ENCODE measurements around the gene ABCC8.

The ABCC8 gene

DNA sequence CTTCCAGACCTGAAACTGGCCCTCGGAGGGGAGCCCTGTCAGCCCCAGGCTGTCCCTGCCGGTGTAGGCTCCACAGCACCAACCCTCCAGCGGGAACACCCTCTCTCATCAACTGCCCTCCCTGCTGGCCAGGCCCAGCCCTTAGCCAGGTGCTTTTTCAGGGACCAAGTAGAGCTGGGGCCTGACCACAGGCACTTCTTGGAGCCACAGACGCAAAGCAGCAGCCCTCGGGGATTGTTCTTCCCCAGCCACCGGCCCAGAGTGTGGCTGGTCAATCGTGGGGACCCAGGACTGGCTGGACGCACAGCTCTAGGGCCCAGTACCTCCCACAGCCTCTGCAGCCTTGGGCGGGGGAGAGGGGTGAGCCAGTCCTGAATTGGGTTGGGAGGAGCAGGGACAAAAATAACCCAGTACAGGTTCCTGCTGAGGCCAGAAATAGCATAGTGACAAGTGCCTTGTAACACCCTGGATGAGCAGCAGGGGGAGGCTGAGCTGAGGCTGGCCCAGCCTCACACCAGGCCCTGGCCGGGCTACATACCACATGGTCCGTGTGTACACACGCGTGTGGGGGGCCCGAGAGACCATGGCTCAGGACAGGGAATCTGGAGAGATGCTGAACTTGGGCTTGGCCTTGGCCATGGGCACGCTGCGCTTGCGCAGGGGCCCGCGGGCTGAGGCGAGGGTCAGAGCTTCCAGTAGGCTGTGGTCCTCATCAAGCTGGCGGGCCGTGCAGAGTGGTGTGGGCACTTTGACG lies 90.1 kb downstream of the ABCC8 start:
- DNase-seq (ENCODE audit: low read depth): no peak

DNA sequence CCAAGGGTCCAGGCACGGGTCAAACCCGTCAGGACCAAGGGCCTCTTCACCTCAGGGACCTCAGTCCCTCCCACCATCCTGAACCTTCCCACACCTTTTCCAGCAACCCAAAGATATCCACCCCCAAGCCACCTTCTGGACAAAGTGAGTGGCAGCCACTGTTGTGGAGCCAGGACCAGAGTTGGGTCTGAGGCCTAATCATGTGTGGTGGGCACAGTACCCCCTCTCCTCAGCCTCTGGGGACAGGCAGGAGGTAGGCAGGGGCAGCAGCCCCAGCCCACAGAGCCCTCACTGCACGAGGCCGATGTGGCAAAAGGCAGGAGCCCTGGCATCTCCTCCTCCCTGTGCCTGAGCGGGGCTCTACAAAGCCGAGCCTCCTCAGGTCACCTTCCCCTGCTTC lies 90.7 kb downstream of the ABCC8 start:
- no peak for DNase-seq (ENCODE audit: low read depth)

DNA sequence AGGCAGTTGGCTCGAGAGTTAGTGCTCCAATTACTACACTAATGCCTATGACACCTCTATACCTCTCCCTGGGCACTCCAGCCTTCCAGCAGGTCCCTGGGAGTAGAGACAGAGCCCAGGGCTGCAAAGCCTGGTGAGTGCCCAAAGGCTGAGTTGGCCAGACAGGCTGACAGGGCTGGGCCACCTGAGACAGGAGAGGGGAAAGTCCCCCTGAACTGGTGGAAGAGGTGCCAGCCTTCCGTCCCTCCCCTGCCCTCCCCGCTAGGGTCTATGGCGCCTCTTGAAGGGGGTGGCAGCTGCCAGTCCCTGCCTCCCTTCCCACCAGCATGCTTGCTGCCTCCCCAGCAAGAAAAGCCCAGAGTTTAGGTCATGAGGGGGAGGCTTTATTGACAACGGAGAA lies 91.2 kb downstream of the ABCC8 start:
- no peak for DNase-seq (ENCODE audit: low read depth)

DNA sequence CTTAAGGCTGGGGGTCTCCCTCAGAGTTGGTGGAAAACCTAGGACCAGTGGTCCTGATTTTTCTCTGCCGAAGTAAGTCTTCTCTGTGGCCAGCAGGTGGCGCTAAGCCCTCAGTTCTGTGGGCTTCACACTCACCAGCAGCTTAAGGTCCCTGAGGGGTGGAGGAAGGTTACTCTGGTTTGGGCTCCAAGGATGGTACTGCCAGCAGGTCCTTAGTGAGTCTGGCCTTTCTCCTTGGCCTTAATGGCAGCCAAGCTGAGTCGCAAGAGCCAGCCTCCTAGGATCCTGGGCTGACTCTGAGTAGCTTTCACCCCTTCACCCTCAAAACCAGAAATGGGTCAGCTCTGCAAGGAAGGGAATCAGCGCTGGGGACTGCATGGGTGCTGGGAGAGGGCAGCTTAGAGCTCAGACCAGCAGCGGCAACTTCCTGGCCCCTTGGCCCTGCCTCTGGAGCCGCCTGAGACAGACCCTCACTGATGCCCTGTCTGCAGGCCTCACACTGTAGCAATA lies 92.6 kb downstream of the ABCC8 start:
- DNase-seq (ENCODE audit: low read depth): peak; percentile 64

DNA sequence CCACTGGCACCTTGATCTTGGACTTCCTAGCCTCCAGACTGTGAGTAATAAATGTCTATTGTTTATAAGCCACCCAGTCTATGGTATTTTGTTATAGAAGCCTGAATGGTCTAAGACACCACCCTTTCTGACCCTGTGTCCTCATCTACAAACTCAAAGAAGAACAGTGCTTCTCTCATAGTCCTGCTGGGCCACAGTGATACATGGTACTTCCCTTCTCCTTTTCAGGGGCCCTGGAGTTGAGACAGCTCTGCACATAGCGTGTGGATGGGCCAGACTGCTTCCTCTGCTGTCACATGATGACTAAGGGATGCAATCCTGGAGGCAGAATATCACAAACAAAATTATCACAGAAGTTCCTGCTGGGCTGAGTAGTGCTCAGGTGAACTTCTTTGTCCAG lies 93.2 kb downstream of the ABCC8 start:
- no peak for DNase-seq (ENCODE audit: low read depth)

DNA sequence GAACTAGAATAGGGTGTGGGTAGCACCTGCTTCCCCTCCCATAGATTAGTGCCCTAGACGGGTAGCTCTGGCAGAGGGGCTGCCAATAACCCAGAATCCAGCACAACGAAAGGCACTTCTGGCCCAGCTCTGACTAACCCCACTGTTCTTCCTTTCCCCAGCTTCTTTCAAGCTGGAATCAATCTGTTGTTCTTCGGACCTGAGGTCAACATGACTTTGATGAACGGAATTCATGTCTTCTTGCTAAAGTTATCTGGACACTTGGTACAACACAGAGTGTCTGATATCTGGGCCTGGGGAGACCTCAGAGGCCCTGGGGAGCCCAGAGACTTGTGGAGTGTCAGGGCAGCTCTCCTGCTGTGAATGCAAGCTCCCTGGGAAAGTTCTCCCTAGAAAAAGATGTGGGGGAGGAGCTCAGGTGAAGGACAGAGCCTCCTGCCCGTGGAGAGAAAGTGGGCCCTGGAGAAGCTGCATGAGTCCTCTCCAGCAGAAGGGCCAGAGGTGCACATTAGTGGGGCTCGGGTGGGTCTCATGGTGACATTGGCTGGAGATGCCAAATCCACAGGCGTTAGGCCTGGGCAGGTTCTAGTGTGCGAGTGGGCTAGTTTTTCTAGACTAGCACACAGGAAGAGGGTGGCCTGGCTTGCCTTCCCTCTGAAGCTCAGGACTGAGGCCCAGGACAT lies 94.5 kb downstream of the ABCC8 start:
- no peak for DNase-seq (ENCODE audit: low read depth)

DNA sequence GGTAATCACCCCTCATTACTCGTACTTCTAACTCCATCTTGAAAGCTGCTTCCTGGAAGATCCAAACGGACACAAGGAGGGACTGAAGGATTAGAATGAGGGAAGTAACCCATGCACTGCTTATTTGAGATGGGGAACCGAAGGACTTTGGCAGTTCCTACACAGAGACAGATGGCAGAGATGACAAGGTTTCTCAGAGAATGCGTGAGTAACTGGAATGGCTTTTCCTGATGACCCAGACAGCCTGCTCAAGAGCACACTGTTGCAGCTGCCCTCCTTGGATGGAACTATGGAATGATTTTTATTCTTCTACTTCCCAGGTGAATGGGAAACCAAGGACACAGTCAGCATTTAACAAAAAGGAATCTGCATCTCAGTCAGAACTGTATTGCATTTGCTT lies 95.5 kb downstream of the ABCC8 start:
- DNase-seq (ENCODE audit: low read depth): no peak

DNA sequence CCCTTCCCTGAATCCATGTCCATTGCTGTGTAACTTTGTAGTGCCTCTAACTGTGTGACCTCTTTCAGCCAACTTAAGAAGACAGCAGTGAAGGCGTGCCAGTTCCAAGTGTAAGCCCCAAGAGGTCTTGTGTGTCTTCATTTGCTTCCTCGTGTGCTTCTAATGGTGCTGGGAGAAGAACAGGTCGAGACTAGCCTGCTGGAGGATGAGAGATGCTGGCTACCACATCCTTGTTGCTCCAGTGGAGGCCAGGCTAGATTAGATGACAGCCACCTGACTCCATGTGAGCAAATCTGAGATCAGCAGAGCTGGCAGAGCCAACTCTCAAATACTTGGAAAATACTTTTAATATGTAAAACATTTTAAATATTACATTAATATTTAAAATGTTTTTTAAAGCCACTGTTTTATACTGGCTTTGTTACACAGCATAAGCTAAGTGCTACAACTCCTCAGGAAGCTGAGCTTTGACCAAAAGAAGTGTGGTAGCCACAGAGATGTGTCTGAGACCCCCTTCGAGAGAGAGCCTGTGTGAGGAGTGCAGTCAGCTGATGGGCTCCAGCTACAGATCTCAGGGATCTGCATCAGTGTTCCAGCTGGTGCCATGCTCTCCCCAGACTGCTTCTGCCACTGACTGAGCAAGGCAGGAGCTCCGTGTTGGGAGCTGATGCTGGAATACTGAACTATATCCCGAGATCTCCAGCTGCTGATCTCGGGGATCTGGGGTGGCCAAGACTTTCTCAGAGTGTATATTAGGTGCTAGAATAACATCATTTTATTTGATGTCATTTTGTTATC lies 97.1 kb downstream of the ABCC8 start:
- DNase-seq (ENCODE audit: low read depth): no peak

DNA sequence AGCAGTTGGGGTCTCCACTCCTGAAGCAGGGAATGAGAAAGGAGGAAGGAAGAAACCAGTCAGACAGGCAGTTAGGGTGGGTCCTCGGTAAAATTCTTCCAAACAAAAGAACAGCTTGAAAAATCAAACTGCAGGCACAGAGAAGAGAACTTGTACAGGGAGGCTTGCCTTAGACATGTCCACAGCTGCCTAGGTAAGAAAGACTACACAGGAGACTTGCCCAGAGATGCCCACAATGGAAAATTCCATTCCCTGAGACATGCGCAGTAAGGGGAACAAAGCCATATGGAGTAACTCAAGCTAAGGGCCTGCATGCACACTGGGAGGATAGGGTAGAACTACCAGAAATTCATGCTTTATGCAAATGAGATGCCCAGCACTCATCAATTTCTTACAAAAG lies 98.0 kb downstream of the ABCC8 start:
- no peak for DNase-seq (ENCODE audit: low read depth)

DNA sequence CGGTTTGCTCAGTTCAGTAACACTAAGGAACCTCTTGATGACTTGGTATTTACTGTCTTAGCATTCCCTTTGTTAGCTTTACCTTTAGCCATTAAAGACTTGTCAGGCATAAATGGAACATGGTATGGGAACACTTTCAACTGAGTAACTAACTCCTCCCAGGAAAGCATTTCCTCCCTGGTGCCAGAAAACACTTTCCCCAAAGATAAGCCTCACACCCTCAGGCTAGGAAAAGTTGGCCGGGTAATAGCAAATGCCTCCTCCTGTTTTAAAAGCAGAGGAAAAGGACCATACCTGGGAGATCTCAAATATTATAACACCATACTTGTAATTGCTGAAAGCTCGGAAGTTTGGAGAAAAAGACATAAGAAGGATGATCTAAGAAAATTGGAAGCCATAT lies 100.2 kb downstream of the ABCC8 start:
- DNase-seq (ENCODE audit: low read depth): no peak

DNA sequence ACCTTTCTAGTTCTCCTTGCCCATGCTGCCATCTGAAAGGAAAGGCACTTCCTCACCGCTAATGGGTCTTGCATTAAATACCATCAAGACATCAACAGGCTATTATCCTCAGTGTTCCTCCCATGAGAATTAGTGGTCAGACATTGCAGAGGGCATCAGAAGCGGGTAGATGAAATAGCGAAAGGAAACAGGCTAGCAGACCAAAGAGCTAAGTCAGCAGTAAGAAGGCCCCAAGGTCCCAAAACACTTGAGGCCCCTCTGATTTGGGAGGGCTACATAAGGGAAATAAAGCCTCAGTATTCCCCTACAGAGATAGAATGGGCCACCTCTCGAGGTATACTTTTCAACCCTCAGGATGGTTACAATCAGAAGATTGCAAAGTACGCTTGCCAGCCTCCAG lies 101.1 kb downstream of the ABCC8 start:
- no peak for DNase-seq (ENCODE audit: low read depth)

DNA sequence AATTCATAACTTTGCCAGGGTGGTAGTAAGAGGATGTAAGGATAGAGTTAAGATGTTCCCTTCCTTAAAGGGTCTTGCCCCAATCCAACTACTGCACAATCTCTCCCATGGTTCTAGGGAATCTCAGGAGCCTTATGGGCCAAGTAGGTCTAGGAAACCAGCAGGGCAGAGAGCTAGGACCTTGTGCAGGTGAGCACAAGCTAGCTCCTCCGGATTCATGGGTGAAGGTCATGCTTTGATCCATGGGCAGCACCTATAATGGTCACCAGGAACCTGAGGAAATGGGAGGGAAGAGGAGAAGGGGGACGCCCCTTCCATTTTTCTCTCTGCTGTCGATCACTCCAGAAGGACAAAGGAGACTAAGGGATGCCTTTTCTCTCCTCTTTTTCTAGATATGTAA lies 105.0 kb downstream of the ABCC8 start:
- DNase-seq (ENCODE audit: low read depth): no peak

DNA sequence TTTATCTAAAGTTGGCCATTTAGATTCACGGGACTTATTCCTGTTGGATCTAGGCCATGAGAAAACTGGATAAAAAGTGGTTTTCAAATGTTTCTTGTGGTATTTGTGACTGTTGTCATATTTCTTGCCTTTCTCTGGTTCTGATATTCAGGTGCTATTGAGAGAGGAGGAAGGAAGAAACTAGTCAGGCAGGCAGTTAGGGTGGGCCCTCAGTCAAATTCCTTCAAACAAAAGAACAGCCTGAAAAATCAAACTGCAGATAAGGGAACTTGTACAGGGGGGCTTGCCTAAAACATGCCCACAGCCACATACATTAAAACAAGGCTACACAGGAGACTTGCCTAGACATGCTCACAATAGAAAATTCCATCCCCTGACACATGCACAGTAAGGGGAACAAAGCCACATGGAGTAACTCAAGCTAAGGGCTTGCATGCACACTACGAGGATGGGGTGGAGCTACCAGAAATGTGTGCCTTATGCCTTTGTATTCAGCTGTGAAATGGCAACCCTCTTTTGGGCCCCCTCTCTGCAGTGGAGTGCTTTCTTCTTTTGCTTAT lies 106.9 kb downstream of the ABCC8 start:
- no peak for DNase-seq (ENCODE audit: low read depth)

DNA sequence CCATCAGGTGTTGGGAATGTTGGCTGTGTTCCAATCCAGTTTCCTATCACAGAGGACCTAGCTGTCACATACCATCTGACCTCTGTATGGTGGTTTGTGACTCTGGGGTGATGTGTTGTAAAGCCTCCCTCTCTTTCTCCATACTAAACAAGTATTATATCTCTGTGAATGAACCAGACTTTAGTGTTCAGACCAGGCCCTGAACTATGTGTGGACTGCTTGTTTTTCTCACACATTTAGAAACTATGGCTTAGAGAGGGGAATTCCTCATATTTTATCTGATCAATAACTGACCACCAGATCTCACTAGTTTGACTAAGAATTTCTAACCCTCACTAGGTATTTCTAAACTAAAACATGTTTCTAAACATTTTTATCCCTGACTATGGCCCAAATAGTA lies 107.6 kb downstream of the ABCC8 start:
- no peak for DNase-seq (ENCODE audit: low read depth)

DNA sequence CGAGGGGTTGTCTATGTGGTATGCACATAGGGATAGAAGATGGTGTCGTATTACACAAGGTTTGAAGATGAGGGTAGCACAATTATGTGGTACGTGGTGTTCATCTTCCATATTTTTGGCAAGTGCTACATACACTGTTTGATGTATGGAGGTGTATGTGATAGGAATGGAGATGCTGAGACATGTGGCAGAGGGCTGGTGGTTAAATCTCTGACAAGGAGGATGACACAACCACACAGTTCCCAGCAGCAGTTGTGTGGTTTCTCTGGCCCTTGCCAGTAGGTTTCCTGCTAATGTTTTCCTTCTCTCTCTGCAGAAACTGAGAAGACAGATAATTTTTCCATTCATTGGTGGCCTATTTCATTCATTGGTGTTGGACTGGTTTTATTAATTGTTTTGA lies 108.1 kb downstream of the ABCC8 start:
- DNase-seq (ENCODE audit: low read depth): no peak

DNA sequence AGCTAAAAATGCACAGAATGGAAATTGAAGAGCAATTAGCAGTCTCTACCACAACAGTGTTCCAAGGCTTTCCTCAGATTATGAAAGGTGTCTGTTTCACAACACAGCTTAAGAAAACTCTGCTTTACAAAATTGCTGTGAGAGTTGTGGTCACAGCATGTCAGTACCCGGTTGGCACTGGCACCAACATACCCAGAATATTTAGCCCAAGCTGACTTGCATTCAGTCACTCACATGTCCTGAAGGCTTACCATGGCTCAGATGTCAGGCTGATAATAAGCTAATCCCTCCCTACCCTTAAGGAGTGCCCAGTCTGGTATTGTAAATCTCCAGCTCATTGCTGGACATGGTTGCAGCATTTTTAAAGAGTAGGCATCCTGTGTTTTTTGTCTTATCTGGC lies 110.2 kb downstream of the ABCC8 start:
- no peak for DNase-seq (ENCODE audit: low read depth)

DNA sequence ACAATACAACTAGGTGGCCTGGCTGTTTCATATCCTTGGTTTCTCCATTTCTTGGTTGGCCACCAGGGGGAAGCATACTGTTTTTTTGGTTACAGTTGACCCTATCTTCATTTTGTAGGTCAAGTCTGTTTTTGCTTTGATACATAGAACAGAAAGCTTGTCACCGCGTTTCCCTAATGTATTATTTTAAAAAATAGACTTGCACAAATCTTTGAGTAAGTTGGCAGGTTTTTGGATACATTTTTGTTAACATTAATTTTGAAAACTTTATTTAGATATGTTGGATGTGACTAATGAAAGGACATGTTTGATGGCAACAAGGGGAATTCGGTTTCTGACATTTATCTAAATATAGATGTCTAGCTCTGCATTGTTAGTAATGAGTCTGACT lies 122.0 kb downstream of the ABCC8 start:
- peak; percentile 38 for DNase-seq (ENCODE audit: low read depth)

DNA sequence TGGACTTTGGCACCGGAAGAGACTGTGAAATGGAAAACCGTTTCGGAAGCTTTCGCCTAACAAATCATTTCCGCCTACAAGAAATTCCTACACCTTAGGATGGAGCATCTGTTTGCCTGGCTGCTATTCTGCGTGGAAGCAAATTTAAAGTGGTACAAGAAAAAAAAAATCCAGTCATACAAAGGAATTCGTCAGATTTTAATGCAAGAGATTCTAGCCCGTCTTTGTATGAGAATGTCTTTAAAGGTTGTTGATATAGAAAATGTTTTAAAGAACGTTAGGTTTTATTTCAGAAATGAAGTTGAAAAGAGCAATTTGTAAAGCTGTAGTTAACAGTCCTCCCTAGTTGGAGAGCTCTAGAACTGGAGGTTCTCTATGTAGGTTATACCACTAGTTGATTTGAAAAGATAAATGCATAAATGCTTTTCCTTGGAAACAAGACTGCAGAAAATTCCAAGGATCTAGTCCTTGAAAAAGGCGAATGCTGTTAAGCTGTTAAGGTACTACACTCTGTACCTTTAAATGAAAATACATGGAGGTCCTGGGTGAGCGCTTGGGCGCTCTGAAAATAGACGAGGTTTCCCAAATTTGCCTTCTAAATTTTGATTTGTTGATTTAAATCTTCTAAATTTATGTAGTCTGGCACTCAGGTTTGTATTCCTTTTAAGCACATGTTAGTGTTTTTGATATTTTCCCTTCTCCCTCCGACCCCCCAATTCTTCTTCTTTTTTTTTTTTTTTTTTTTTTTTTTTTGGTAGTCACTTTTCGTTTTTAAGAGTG lies 122.6 kb downstream of the ABCC8 start:
- DNase-seq (ENCODE audit: low read depth): no peak

DNA sequence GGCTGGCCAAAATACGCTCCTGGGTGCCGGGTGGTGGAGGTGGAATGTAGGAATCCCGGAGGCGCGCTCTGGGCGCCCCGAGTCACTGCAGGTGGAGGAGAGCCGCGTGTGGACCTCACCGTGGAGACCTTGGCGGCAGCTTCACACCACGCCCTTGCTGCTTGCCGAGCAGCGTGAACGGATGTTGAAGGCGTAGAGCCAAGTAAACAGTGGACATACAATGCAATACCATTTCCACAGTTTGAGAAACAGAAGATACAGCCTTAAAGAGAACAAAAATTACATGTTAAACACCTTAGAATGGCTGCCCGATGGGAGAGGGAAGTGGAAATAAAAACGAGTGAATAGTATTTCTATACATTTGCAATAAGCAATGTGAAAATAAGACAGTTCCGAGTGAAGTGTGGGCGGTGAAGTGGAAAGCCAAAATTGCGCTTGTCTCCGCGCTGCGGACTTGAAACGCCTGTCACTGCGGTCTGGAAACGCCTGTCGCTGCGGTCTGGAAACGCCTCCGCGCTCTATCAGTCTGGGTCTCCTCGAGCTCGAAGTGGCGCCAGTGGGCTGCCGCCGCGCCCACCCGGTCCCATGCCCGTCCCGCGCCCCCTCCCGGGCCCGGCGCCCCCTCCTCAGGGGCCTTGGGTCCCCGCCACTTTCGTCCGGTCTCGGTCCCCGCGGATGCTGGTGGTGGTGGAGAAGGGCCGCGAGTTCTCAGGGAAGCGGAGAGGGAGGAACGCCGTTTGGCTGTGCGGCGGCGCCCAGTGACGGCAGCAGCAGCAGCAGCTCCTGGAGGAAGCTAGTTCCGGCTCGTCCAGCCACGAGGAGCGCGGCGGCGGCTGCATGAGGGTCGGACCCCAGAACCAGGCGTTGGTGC lies 123.5 kb downstream of the ABCC8 start:
- peak; percentile 33 for DNase-seq (ENCODE audit: low read depth)

DNA sequence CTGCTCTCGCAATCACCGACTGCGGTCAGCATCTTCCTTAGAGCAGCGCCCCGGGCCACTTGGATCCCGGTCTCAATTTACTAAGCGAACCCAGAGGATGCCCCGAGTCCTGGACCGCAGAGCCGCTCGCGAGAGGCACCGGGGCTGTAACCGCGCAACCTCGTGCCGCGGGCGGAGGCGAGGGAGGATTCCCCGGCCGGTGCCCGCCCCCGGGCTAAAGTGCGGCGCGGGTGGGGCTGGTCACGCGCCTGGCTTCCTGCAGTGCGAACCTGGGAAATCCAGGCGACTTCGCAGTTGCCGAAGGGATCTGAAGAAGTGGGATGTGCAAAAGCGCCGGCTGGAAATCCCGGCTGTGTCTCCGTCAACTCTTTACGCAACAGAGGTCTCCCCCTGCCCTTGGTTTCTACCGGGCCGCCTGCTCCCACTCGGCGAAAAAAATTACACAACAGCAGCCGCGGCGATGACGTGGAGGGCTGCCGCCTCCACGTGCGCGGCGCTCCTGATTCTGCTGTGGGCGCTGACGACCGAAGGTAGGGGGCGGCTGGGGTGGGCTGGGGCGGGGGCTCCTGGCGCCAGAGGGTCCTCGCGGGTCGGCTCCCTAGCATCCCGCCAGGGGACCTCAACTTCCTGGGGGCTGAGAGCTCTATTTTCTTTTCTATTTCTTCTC lies 125.0 kb downstream of the ABCC8 start, which contains the start of gene NCR3LG1:
Gene NCR3LG1, plus strand, starts transcription at position 291 of the 667 bp plus-strand sequence. Its CDS starts 170 bp downstream, at position 461.
- peak; percentile 59 for DNase-seq (ENCODE audit: low read depth)
